IPS-NIHi7 (cell line): ENCODE data around the gene ANKRD17.
"Not testable (repeated sequence)": the region's sequence is repeated elsewhere in the genome, so short reads cannot be mapped to it uniquely, and the experiment has no call there.

Experiments
- DNase-seq: peaks from one replicate; pipeline ENCODE4 v3.0.0; 2012; ENCODE audit warnings: mixed read lengths; ENCODE audit errors: extremely low spot score

ANKRD17 gene

DNA sequence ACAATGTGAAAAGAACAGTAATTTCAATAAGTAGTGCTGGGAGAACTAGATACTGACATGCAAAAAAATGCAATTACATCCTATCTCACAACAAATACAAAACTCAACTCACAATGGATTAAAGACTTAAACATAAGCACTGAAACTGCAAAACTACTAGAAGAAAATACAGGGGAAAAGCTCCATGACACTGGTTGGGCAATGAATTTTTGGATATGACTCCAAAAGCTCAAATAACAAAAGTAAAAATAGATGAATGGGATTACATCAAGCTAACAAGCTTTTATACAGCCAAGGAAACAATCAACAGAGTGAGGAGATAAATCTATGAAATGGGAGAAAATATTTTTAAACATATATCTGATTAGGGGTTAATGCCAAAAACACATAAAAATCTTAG lies 53.1 kb downstream of the ANKRD17 start:
- DNase-seq: no peak

DNA sequence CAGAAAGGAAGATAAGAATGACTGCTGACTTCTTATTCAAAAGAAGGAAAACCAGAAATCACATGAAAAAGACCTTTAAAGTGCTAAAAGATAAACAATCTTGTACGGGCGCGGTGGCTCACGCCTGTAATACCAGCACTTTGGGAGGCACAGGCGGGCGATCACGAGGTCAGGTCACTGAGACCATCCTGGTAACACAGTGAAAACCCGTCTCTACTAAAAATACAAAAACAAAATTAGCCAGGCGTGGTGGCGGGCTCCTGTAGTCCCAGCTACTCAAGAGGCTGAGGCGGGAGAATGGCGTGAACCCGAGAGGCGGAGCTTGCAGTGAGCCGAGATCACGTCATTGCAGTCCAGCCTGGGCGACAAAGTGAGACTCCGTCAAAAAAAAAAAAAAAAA lies 54.6 kb downstream of the ANKRD17 start:
- not testable (repeated sequence) for DNase-seq

DNA sequence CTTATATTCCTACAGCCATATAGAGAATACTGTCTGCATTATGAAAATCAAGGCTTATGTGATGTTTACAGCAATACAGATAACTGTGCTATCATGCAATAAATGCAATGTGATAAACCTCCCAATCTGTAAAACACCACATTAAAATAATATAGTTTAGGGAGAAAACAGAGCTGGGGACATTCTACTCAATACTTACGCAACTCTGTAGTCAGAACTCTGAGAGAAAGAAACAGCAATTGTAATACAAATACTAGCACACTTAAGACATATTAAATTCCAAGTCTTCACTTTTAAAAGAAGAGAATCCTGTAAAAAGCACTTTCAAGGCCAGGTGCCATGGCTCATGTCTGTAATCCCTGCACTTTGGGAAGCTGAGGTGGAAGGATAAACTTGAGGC lies 61.4 kb downstream of the ANKRD17 start:
- DNase-seq: no peak

DNA sequence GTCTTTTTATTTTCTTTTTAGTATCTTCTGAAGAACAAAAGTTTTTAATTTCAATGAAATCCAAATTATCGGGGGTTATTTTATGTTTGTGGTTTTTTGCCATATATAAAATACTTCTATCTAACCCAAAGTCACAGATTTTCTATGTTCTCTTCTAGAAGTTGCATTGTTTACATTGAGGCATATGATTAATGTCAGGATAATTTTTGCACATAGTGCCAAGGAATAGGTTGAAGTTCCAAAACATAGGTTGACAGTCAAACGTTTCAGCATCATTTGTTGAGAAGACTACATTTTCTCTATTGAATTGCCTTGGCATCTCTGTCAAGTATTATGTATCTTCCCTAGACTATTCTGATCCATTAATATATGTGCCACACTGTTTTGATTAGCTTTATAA lies 64.5 kb downstream of the ANKRD17 start:
- no peak for DNase-seq

DNA sequence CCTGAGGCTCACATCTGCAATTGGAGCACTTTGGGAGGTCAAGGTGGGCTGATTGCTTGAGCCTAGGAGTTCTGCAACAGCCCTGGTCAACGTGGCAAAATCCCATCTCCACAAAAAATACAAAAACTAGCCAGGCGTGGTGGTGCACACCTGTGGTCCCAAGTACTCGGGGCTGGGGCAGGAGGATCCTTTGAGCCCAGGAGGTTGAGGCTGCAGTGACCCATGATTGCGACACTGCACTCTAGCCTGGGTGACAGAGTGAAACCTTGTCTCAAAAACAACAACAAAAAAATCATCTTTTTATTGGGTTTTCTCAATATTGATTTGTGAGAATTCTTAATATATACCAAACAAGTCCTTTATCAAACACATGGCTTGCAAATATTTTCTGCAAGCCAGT lies 64.9 kb downstream of the ANKRD17 start:
- no peak for DNase-seq

DNA sequence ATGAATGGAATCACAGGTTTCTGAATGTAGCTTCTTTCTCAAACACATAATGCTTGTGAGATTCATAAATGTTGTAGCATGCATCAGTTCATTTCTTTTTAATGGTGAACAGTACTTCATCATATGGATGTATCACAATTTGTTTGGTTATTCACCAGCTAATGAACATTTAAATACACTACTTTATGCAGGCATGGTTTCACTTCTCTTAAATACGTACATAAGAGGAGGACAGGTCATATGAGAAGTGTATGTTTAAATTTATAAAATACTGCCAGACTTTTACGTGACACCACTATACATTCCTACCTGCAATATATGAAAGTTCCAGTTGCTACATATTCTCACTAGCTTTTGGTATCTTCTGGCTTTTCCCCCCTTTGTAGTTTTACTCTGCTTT lies 65.4 kb downstream of the ANKRD17 start:
- no peak for DNase-seq

DNA sequence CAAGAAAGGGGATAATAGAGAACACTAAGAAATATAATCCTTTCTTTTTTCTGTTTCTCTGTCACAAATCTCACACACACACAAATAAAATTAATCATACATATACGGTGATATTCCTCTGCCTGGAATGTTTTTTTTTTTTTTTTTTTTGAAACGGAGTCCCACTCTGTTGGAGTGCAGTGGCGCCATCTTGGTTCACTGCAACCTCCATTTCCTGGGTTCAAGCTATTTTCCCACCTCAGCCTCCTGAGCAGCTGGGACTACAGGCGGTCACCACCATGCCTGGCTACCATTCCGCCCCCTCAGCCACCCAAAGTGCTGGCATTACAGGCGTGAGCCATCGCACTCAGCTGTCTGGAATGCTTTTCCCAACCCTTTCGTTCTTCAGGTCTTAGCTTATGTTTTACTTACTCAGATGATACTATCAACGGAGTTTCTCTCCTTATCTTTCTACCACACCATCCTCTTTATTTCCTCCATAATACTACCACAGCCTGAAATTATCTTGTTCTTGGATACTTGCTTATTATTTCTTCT lies 69.3 kb downstream of the ANKRD17 start:
- no peak for DNase-seq

DNA sequence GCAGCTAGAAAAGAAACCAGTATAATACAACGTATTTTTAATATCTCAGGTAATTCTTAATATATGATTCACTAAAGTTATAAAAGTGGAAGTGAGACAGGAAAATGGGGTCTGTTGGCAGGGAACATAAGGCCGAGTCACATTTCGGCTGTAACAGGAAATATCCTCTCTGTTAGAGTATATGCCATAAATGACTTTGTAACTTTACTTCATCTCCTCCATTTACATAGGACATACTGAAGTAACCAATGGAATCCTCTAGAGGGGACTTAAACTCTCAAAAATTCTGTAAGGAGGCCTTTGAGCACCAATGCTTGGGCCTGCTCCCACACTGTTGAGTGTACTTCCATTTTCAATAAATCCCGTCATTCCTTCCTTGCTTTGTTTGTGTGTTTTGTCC lies 71.3 kb downstream of the ANKRD17 start:
- DNase-seq: no peak

DNA sequence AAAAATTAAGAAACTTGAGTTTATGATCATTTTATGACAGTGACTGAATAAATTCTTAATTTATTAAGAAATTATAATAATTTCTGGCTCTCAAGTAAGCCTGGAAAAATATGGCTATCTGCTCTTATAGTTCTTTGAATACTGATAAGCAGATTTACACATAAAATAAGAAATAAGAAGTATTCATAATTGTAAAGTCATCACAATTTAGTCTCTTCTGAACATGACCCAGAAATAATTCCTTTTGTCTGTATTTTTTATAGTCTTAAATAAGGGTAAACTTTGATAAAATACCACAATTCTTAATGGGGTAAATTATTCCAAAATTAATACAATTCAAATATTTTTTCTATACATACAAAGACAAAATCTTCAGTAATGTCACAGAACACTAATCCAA lies 72.7 kb downstream of the ANKRD17 start:
- DNase-seq: no peak

DNA sequence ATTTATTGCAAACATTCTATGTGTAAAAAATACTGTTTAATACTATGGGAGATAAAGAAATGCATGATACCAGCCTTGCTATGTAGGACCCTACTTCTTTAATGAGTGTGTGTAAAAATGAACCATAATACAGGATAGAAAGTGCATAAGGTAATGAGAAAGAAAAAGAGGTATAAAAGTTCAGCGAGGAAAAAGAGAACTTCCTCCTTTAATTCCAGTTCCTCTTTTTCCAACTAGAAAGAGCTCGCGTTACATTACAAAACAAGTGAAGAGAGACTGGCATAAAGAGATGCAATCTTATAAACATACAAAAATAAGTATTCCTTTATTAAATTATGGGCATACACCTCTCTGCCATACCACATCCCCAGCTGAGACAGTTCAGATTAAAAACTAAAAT lies 77.4 kb downstream of the ANKRD17 start:
- DNase-seq: no peak

DNA sequence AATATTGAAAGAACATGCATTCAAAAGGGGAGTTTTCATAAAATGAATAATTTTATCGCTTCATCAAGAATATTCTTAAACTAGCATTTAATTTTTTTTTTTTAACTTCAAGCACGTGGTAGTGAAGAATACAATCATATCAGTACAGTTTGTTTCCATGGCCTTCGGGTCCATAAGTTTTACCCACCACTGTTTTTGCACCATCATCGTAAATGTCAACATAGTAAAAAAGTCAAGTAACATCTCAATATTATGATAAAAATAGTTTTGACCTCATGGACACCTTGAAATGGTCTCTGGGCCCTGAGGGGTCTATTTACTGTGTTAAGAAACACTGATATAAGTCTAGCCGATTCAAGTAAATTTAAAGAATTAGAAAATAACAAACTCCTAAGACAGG lies 80.2 kb downstream of the ANKRD17 start:
- no peak for DNase-seq

DNA sequence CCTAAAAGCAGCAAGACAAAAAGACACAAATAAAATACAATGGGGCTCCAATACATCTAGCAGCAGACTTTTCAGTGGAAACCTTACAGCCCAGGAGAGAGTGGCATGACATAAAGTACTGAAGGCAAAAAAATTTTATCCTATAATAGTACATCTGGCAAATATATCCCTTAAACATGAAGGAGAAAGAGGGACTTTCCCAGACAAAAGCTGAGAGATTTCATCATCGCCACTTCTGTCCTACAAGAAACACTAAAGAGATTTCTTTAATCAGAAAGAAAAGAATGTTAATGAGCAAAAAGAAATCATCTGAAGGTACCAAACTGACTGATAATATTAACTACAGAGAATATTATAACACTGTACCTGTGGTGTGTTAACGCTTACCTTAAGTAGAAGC lies 86.4 kb downstream of the ANKRD17 start:
- DNase-seq: no peak

DNA sequence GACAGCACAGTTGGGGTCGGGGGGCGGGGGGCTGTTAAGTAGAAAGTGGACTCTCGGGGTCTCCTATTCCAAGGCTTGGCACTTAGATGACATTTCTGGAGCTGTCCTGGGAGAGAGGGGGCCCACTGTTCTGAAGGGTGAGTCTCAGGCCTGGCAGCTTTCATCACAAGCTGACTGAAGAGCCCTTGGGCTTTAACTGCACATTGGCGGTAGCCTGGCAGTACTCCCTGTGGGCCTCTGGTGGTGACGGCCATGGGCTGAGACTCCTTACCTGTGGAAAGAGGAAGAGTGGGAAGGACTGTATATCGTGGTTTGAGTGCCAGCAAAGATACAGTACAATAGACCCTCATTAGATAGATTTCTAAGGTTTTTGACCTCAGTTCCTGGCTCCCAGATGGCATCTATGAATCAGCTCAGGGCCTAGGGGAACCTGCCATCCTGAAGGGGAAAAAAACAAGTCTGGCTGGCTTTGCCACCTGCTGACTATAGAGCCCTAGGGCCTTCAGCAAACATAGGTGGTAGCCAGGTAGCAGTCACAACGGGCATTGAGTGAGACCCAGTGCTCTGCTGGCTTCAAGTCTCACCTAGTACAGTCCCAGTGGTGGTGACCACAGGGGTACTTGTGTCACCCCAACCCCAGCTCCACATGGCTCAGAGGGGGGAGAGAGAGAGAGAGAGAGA lies 87.9 kb downstream of the ANKRD17 start:
- no peak for DNase-seq

DNA sequence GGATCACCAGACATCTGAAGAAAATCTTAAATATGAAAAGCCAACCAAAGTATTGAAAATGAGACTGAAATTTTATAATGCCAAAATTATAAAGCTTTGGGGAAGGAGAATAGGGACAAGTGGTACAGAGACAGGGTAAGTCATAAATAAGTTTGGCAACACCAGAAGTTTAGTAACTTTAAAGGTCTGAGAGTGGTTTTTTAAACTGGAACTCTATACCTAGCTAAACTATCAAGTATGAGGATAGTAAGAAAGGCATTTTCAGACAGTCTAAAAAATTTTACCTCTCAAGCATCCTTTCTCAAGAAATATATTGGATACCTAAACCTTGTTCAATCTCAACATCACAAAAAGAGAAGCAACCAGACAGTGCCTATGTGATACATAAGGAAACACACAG lies 92.4 kb downstream of the ANKRD17 start:
- DNase-seq: no peak

DNA sequence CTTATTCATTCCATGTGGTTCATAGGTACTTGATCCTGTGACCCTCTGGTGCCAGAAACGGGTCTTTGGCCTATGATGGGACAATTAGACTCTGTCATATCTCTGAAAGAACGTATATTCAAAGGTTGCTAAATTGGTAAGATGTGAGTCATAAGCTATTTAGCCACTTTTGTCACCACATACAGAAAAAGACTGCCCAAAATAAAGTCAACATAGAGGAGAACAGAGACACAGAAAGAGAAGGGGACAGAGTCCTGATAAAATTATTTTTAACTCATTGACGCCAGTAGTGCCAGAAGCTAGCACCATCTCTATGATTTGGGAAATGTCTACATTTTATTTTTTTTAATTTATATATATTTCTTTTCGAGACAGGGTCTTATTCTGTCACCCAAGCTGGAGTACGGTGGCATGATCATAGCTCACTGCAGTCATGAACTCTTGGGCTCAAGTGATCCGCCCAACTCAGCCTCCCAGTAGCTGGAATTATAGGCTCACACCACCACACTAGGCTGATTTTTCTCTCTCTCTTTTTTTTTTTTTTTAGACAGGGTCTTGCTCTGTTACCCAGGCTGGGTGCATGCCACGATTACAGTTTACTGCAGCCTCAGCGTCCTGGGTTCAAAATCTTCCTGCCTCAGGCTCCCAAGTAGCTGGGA lies 96.9 kb downstream of the ANKRD17 start:
- no peak for DNase-seq

DNA sequence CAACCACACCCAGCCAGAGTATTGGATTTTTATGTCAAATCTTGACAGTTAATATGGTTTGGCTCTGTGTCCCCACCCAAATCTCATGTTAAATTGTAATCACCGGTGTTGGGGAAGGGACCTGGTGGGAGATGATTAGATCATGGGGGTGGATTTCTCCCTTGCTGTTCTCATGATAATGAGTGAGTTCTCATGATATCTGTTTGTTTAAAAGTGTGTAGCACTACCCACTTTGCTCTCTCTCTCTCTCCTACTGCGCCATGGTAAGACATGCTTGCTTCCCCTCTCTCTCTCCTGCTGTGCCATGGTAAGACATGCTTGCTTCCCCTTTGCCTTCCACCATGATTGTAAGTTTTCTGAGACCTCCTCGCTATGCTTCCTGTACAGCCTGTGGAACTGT lies 102.2 kb downstream of the ANKRD17 start:
- no peak for DNase-seq

DNA sequence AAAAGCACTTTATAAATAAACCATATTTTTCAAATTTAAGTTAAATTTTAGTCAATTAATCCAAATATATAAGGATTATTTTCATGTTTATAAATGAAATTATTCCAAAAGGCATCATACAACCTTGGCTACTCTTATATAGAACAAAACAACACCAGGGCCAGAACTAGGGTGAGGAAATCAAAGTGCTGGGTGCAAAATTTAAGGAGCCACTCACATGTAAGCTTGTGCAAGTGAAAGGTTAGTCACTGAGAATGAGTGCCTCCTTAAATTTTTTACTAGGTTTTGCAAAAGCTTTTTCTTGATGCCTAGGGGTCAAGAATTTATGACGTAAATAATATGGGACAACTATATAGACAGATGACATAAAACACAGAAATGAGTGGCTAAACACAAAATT lies 105.7 kb downstream of the ANKRD17 start:
- no peak for DNase-seq

DNA sequence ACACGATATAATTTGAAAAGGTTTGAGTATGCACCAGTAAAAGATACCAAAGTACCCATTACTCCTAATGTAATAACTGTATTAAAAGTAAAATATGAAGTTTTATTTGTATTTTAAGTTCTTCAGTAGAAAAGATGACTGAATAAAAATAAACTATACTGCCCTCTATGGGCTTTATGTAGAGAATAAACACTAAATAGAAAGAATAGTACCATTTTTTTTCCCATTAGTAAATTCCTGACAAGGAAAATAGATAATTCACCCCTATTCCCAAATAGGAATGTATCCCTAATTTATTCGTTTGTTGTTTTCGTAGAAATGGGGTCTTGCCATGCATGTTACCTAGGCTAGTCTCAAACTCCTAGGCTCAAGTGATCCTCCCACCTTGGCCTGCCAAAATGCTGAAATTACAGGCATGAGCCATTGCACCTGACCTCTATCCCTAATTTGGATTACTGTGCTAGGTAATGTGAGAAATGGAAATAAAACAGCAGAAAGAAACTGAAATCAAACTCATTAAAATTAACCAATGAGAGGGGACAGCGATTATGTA lies 115.5 kb downstream of the ANKRD17 start:
- DNase-seq: no peak

DNA sequence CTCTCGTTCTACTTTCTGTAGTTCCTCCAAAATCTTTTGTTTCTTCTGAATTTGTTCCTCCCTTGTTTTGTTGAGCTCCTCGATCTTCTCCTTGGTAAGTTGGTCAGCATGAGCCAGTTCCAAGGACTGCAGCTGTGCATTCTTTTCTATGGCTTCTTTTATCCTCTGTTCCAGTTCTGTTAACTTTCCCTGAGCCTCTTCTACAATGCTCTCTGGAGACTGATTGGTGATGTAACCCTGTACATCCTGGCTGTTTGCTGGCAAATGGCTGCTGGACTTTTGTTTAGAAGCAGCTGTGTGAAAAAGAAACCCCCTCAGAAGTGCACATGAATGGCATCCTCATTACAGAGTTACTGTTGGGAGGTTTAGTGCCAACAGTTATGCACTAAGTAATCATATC lies 118.6 kb downstream of the ANKRD17 start:
- no peak for DNase-seq

DNA sequence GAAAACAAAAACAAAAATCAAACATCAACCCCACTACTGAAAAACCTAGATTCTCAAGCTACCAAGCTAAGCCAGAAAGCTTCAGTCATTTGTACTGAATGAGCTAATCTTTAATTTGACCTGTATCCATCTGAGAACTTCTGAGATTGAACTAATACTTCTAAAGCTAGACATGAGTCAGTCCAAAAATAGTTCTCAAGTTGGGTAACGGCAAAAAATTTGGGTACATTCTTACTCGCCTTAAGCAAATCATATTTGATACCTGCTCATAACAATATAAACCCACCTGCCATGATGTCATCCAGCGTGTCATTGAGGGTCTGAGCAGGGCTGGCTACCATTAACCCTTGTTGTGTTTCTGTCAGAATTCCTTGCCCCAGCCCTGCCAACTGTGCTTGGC lies 119.4 kb downstream of the ANKRD17 start:
- no peak for DNase-seq

DNA sequence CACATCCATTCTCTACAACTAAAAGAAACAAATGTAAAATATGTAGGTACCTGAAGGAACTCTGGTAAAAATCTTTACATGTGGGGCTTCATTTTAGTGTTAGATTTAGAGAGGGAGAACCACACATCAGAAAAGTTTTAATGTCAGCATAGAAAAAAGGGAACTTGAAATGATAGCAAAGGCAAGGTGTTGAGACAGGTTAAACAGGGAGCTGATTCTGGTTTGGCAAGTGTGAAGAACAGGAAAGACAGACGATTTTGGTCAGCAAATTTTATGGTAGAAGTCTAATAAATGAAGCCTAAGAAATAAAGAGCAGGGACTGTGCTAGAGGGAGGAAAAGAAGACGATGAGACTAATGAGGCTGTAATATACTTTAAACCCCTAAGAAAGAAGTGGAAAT lies 121.5 kb downstream of the ANKRD17 start:
- no peak for DNase-seq

DNA sequence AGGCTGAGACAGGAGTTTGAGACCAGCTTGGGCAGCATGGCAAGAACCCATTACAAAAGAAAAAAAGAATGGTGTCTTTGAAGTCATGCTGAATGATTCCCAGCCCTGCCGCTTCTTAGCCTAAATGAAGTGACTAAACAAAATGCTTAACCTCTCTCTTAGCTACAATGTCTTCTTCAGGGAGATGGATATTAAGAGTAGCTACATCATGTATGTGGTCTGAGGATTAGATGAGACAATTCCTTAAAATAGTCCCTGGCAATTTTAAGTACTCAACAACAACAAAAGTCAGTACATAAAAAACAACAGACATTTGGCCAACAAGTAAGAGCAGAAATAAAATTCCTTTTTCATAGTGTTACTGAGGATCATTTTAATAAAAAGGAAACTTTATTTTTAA lies 124.8 kb downstream of the ANKRD17 start:
- DNase-seq: no peak

DNA sequence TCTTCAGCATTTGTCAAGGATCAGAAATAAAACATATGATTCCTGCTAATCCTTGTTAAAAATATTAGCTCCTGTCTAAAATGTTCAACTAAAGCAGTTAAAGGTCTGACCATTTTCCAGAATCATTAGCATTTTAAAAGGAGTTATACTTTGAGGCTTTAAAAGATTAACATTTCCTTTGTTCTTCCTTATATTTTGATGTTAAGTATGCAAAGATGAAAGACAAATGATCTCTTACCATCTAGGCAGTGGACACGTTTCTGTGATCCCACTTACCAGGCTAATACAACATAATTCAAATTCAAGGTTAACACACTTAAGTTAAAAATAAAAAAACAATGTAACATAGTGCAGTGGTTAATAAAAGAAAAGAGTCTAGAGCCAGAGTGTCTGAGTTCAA lies 127.3 kb downstream of the ANKRD17 start:
- no peak for DNase-seq
